Loucy (cell line): Measurements from ENCODE around the gene PBRM1.

Source experiments
- CTCF ChIP-seq: fragments of 200-600 bp; sonication (generic); conservative IDR thresholded peaks from 2 replicates; pipeline ENCODE4 v1.5.1; 2014; ENCODE audit warnings: mild to moderate bottlenecking, antibody characterized with exemption, low read length
- EZH2phosphoT487 ChIP-seq: fragments of 200-600 bp; IDR thresholded peaks from 2 replicates; pipeline ENCODE4 v1.6.1; 2018; ENCODE audit warnings: antibody characterized with exemption, mild to moderate bottlenecking, moderate library complexity, borderline replicate concordance

GRCh38 chr3:52532517-52532837 lies 153.2 kb downstream of the PBRM1 start:
- TF ChIP-seq CTCF (no peak), EZH2phosphoT487 (no peak)
